ENCODE measurements around the gene CUX1. TPM values are rescaled to one million over a fixed set of nuclear protein-coding genes. Genes with fewer than 3 reads are reported as not detected.

CUX1 gene
- total RNA-seq, 4 donors from 2014 or later: 40.8 to 62.1 (median 43.8) TPM

DNA sequence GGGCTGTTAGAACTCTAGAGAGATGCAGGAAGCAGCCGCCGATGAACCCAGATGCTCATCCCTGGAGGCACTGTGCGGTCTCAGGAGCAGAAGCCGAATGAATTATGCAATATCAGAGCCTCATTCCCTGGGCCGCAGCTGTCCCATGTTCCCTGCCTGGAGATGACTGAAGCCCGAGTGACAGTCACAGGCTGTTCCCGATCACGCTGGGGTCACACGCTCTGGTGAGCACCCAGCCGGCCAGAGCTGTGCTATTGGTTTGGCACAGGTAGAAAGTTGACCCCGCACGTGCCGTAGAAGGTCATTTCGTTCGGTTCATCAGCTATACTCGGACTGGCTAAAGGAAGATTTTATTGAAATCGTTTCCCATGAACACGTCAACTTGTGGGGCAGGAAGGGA lies 328.7 kb downstream of the CUX1 start:
- DNase-seq (ENCODE audit: low spot score in 2 of 2): no peak
- TF ChIP-seq CTCF (IDR thresholded peaks at IDR 0.05) (no peak), POLR2A (IDR thresholded peaks at IDR 0.05) (no peak)
- no peak overlapping the region for H3K4me3 ChIP-seq (ENCODE audit: low read depth, poor library complexity, severe bottlenecking)
- WGBS, 2 donors: 94% methylated on average over 18 of the region's 18 CpGs
- intact Hi-C loops (cut with DNase I; ENCODE audit: low total_unique reads): no loop called here

DNA sequence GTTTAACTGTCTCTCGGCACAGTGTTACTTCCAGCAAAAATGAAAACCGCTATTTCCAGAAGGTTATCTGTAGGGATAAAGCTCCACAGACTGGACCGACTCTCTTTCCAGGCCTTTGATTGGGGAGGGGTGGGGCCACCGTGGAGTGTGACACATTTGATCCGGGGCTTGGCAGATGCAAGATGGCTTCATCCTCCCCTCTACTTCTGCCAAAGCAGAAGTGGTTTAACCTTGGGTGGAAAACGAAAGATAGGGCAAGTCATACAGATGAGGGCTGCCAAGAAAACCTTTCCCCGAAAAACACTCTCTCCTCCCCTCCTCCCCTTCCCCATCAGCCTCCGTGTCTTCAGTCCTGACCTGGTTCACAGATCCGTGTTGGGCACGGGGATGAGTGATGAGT lies 329.6 kb downstream of the CUX1 start:
- DNase-seq (ENCODE audit: low spot score in 2 of 2): no peak
- H3K4me3 ChIP-seq (ENCODE audit: low read depth, poor library complexity, severe bottlenecking): no peak overlapping the region
- intact Hi-C loops (cut with DNase I; ENCODE audit: low total_unique reads): no loop called here
- TF ChIP-seq POLR2A (IDR thresholded peaks at IDR 0.05): no peak
- no peak for TF ChIP-seq CTCF (IDR thresholded peaks at IDR 0.05)
- 53% methylated on average over 10 of the region's 10 CpGs for WGBS, 2 donors

DNA sequence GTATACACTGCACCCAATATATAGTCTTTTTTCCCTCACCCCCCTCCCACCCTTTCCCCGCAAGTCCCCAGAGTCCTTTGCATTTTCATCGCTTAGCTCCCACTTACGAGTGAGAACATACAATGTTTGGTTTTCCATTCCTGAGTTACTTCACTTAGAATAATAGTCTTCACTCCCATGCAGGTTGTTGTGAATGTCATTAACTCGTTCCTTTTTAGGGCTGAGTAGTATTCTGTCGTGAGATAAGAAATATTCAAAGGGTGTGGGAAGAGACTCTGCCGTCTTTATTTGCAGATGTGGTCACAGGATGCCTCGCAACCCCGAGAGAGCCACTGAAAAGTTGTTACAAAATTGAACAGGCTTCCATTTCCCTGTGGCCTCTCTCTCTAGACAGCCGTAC lies 331.4 kb downstream of the CUX1 start:
- 97 to 99% methylated on average over 9 of the region's 9 CpGs for WGBS, 2 donors
- TF ChIP-seq CTCF (IDR thresholded peaks at IDR 0.05) (no peak), POLR2A (IDR thresholded peaks at IDR 0.05) (no peak)
- intact Hi-C loops (cut with DNase I; ENCODE audit: low total_unique reads): no loop called here
- DNase-seq (ENCODE audit: low spot score in 2 of 2): no peak
- no peak overlapping the region for H3K4me3 ChIP-seq (ENCODE audit: low read depth, poor library complexity, severe bottlenecking)

DNA sequence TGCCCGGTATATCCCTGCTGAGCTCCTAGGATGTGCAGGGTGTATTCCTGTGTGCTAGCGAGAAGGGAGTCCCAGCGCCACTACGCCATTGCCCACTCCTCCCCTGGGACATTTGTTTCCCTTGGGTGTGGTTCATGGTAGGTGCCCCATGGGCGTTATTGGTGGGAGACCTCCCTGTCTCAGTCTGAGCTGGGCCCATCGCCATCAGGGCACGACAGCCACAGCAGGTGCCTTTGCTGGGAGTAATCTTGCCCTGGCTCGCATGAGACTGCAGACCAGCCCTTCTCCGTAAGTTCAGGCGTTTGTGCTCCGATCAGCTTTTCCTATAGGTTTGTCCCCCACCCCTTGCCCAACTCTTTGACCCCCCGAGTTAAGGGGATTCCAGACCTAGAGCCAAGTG lies 332.0 kb downstream of the CUX1 start:
- no peak for DNase-seq (ENCODE audit: low spot score in 2 of 2)
- WGBS, 2 donors: 81 to 82% methylated on average over 10 to 12 of the region's 12 CpGs
- H3K4me3 ChIP-seq (ENCODE audit: low read depth, poor library complexity, severe bottlenecking): no peak overlapping the region
- intact Hi-C loops (cut with DNase I; ENCODE audit: low total_unique reads): no loop called here
- no peak for TF ChIP-seq POLR2A (IDR thresholded peaks at IDR 0.05)
- no peak for TF ChIP-seq CTCF (IDR thresholded peaks at IDR 0.05)

DNA sequence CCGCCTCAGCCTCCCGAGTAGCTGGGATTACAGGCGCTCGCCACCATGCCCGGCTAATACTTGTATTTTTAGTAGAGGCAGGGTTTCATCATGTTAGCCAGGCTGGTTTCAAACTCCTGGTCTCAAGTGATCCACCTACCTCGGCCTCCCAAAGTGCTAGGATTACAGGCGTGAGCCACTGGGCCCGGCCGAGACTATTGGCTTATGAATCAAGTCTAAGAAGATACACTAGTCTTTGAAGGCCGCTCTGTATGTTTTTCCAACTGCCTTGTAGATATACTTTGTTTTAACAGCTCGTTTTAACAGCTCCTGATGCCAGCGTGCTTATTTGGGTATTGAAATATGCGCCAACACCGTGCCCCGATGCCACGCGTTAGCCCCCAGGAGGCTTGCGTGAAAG lies 332.8 kb downstream of the CUX1 start:
- intact Hi-C loops (cut with DNase I; ENCODE audit: low total_unique reads): no loop called here
- no peak overlapping the region for H3K4me3 ChIP-seq (ENCODE audit: low read depth, poor library complexity, severe bottlenecking)
- DNase-seq (ENCODE audit: low spot score in 2 of 2): no peak
- WGBS, 2 donors: 88 to 94% methylated on average over 18 of the region's 18 CpGs
- TF ChIP-seq POLR2A (IDR thresholded peaks at IDR 0.05) (no peak), CTCF (IDR thresholded peaks at IDR 0.05) (no peak)

Measured in lower leg skin (tissue), 4 donors.